Prostate gland (tissue), 2 donors: ENCODE data around the gene RGS9BP. TPM values are rescaled to one million over a fixed set of nuclear protein-coding genes. Genes with fewer than 3 reads are reported as not detected.

Source experiments
- DNase-seq: peaks from one replicate; pipeline ENCODE4 v3.0.0-alpha.2; 2019; ENCODE audit warnings: low spot score
- H3K27ac ChIP-seq, 2 donors: fragments of 200-600 bp; sonication (generic); 2 replicates each; pipeline ENCODE4 v1.5.1; 2017 to 2019
- H3K27me3 ChIP-seq: fragments of 200-600 bp; sonication (generic); replicated peaks from 2 replicates; pipeline ENCODE4 v1.5.1; 2019; ENCODE audit not compliant: insufficient read depth
- H3K36me3 ChIP-seq, 2 donors: fragments of 200-600 bp; sonication (generic); 1 replicate in 1 of 2; 2 replicates in 1 of 2; pipeline versions ENCODE4 v1.5.1 to v1.8.1; 2017 to 2019
- H3K4me1 ChIP-seq: fragments of 200-600 bp; sonication (generic); replicated peaks from 2 replicates; pipeline ENCODE4 v1.5.1; 2019
- H3K4me3 ChIP-seq, 2 donors: fragments of 200-600 bp; sonication (generic); 2 replicates each; pipeline ENCODE4 v1.5.1; 2017 to 2019
- H3K9me3 ChIP-seq: fragments of 200-600 bp; sonication (generic); 2 replicates; pipeline ENCODE4 v1.5.1; 2017
- CTCF ChIP-seq, 4 experiments: fragments of 200-600 bp in 2 of 4; fragments of 450-650 bp in 2 of 4; sonication (generic) in 2 of 4; IDR thresholded peaks; 1 replicate in 3 of 4; 2 replicates in 1 of 4; pipeline ENCODE4 v1.5.1; 2016 to 2019; ENCODE audit warnings: antibody characterized with exemption in 4 of 4, mild to moderate bottlenecking in 2 of 4, moderate library complexity in 2 of 4
- POLR2A ChIP-seq: fragments of 450-650 bp; IDR thresholded peaks from one replicate; pipeline ENCODE4 v1.6.1; 2016; ENCODE audit warnings: antibody characterized with exemption, mild to moderate bottlenecking
- POLR2AphosphoS5 ChIP-seq: sonication (generic); formaldehyde crosslinking; IDR thresholded peaks from one replicate; pipeline ENCODE4 v1.6.1; 2017; ENCODE audit warnings: antibody characterized with exemption
- WGBS: methylation state at CpG from one replicate; pipeline ENCODE4 v1.1.5; 2018; 5-methylcytosine and 5-hydroxymethylcytosine counted together
- intact Hi-C: fragments of 100-400 bp; cut with DNase I; formaldehyde crosslinking; loops from one replicate; pipeline ENCODE4 v1.14.2; 2022
- total RNA-seq, 2 donors: library from RNA; depleted of rRNA; stranded (reverse); fragments of >200 nt; gene quantifications; one replicate each; pipeline ENCODE4 v1.1.0, GENCODE V29; 2016

RGS9BP gene
- total RNA-seq, 2 donors from 2014 or later: 0.82 to 2.7 TPM

- DNase-seq: no peak
- H3K27me3 ChIP-seq: no peaks in the 10 kb centered on the region
- TF ChIP-seq CTCF (IDR thresholded peaks at IDR 0.05): no peak
- TF ChIP-seq POLR2A: no peak
- no peak for TF ChIP-seq POLR2AphosphoS5
- peaks cover 3% of the 10 kb centered on the region for H3K4me1 ChIP-seq
- no peaks in the 10 kb centered on the region for H3K9me3 ChIP-seq
- 23% methylated on average over 32 of the region's 33 CpGs for WGBS
- no peaks in the 10 kb centered on the region for H3K36me3 ChIP-seq
- no peak overlapping the region for H3K27ac ChIP-seq
- H3K4me3 ChIP-seq: peak overlapping the region in 1 of 2 donors; percentile 94
- intact Hi-C loops: loop anchor here (10.0 kb wide), 2 partner anchors 272 to 332 kb away; partner anchors contain the start of genes DPY19L3 and ZNF507
Measured at GRCh38 chr19:32676895-32677359, 1.3 kb downstream of the RGS9BP start.

GRCh38 chr19:32677657-32678056 lies 2.0 kb downstream of the RGS9BP start:
- TF ChIP-seq POLR2A: no peak
- TF ChIP-seq CTCF (IDR thresholded peaks at IDR 0.05): no peak
- TF ChIP-seq POLR2AphosphoS5: no peak
- Histone ChIP-seq H3K27ac (no peak overlapping the region), H3K4me3 (no peak overlapping the region), H3K27me3 (no peaks in the 10 kb centered on the region), H3K36me3 (no peaks in the 10 kb centered on the region), H3K4me1 (peaks cover 3% of the 10 kb centered on the region), H3K9me3 (no peaks in the 10 kb centered on the region)
- intact Hi-C loops: loop anchor here (10.0 kb wide), 2 partner anchors 273 to 333 kb away; partner anchors contain the start of genes DPY19L3 and ZNF507
- DNase-seq: no peak
- 69% methylated on average over 9 of the region's 9 CpGs for WGBS

GRCh38 chr19:32680986-32681385 lies 5.3 kb downstream of the RGS9BP start:
- no peaks in the 10 kb centered on the region for H3K36me3 ChIP-seq
- peaks cover 3% of the 10 kb centered on the region for H3K4me1 ChIP-seq
- no peaks in the 10 kb centered on the region for H3K27me3 ChIP-seq
- WGBS: 87% methylated on average over 2 of the region's 2 CpGs
- DNase-seq: no peak
- intact Hi-C loops: no loop called here
- no peak overlapping the region for H3K4me3 ChIP-seq
- H3K9me3 ChIP-seq: no peaks in the 10 kb centered on the region
- H3K27ac ChIP-seq: no peak overlapping the region
- TF ChIP-seq CTCF (IDR thresholded peaks at IDR 0.05): no peak
- TF ChIP-seq POLR2A: no peak
- no peak for TF ChIP-seq POLR2AphosphoS5

GRCh38 chr19:32682317-32682716 lies 6.7 kb downstream of the RGS9BP start:
- Histone ChIP-seq H3K4me1 (no peaks in the 10 kb centered on the region), H3K9me3 (no peaks in the 10 kb centered on the region), H3K27ac (no peak overlapping the region), H3K36me3 (no peaks in the 10 kb centered on the region), H3K4me3 (no peak overlapping the region), H3K27me3 (no peaks in the 10 kb centered on the region)
- no peak for DNase-seq
- no peak for TF ChIP-seq POLR2AphosphoS5
- no peak for TF ChIP-seq POLR2A
- WGBS: 67% methylated on average over 4 of the region's 4 CpGs
- intact Hi-C loops: no loop called here

GRCh38 chr19:32686847-32687475 lies 11.3 kb downstream of the RGS9BP start:
- no peaks in the 10 kb centered on the region for H3K36me3 ChIP-seq
- H3K4me1 ChIP-seq: no peaks in the 10 kb centered on the region
- WGBS: 87% methylated on average over 6 of the region's 6 CpGs
- H3K27me3 ChIP-seq: no peaks in the 10 kb centered on the region
- H3K9me3 ChIP-seq: no peaks in the 10 kb centered on the region
- no peak overlapping the region for H3K27ac ChIP-seq
- DNase-seq: no peak
- H3K4me3 ChIP-seq: no peak overlapping the region
- no peak for TF ChIP-seq POLR2AphosphoS5
- no peak for TF ChIP-seq CTCF (IDR thresholded peaks at IDR 0.05)
- TF ChIP-seq POLR2A: no peak
- intact Hi-C loops: no loop called here
